AG04450 (cell line): ENCODE measurements around the gene CDK17. TPM values are rescaled to one million over a fixed set of nuclear protein-coding genes. Genes with fewer than 3 reads are reported as not detected.
A peak's percentile ranks its signal among the peaks of the same experiment; 100 is the strongest.

Source experiments
- CTCF ChIA-PET: fragments of 300-600, 350-600 bp; formaldehyde crosslinking; extraction: SDS; loops from one replicate; lab custom pipeline; 2022; ENCODE audit warnings: antibody characterized with exemption, inconsistent platforms; lab: Charles Lee
- POLR2A ChIA-PET: fragments of 350-600 bp; formaldehyde crosslinking; extraction: SDS; loops from one replicate; lab custom pipeline; 2021; ENCODE audit warnings: antibody characterized with exemption, inconsistent platforms; lab: Yijun Ruan, JAX
- DNase-seq: peaks from one replicate; pipeline ENCODE4 v3.0.0-alpha.2; 2011; ENCODE audit warnings: low read depth, low spot score
- H3K27ac ChIP-seq: one replicate; pipeline ENCODE4 v1.5.1; 2012; ENCODE audit warnings: low read depth, low read length, control low read depth
- H3K27me3 ChIP-seq: one replicate; pipeline ENCODE4 v1.6.0; 2012; ENCODE audit warnings: low read length; ENCODE audit not compliant: control insufficient read depth, insufficient read depth
- H3K4me3 ChIP-seq: 2 replicates; pipeline ENCODE4 v1.5.1; 2011; ENCODE audit warnings: mild to moderate bottlenecking, low read depth, low read length, control low read depth
- H3K9me3 ChIP-seq: 2 replicates; pipeline ENCODE4 v1.5.1; 2012; ENCODE audit warnings: low read length; ENCODE audit not compliant: control insufficient read depth, insufficient read depth
- polyA plus RNA-seq: library from polyadenylated mRNA; depleted of rRNA; stranded (reverse); fragments of >200 nt; gene quantifications from 2 replicates; pipeline ENCODE4 v1.2.3, GENCODE V29; 2011
- TF ChIP-seq, protein P1 (sequence below): IDR thresholded peaks from 2 replicates; pipeline ENCODE4 v1.5.1; 2011; ENCODE audit warnings: low read depth, low read length, control low read depth, inconsistent platforms

CDK17 gene
- polyA plus RNA-seq, 1 experiment, result 67.8 TPM

DNA sequence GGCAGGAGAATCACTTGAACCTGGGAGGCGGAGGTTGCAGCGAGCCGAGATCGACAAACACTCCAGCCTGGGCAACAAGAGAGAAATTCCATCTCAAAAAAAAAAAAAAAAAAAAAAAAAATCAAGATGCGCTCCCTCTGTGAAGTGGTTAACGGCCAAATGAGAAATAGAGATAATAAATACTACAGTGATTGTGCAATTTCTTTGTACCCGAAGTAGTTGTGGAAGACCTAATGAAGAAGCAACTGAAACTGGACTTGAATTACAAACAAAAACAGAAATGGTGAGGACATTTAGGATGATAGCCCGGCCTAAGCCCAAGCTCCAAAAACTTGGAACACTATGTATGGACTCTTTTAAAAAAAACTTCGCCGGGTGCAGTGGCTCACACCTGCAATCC is 44.2 kb upstream of the CDK17 start:
- H3K27me3 ChIP-seq, result no peaks in the 10 kb centered on the region

GRCh38 chr12:96442906-96443305 is 42.7 kb upstream of the CDK17 start:
- ChIA-PET CTCF (no interaction called here), POLR2A (no interaction called here)
- DNase-seq, result no peak
- H3K9me3 ChIP-seq, result no peaks in the 10 kb centered on the region
- TF ChIP-seq, protein P1, sequence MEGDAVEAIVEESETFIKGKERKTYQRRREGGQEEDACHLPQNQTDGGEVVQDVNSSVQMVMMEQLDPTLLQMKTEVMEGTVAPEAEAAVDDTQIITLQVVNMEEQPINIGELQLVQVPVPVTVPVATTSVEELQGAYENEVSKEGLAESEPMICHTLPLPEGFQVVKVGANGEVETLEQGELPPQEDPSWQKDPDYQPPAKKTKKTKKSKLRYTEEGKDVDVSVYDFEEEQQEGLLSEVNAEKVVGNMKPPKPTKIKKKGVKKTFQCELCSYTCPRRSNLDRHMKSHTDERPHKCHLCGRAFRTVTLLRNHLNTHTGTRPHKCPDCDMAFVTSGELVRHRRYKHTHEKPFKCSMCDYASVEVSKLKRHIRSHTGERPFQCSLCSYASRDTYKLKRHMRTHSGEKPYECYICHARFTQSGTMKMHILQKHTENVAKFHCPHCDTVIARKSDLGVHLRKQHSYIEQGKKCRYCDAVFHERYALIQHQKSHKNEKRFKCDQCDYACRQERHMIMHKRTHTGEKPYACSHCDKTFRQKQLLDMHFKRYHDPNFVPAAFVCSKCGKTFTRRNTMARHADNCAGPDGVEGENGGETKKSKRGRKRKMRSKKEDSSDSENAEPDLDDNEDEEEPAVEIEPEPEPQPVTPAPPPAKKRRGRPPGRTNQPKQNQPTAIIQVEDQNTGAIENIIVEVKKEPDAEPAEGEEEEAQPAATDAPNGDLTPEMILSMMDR, result no peak
- no peak overlapping the region for H3K4me3 ChIP-seq
- H3K27me3 ChIP-seq, result no peaks in the 10 kb centered on the region
- no peak overlapping the region for H3K27ac ChIP-seq

More for the DNA sequence above, 44.2 kb upstream of the CDK17 start:
- Histone ChIP-seq H3K9me3 (no peaks in the 10 kb centered on the region), H3K4me3 (no peak overlapping the region), H3K27ac (peak overlapping the region; percentile 31)
- CTCF ChIA-PET, result no interaction called here
- POLR2A ChIA-PET, result interaction anchor here (1.8 kb wide), 1 partner anchor 45 kb away, joined by 8 read pairs; no protein-coding TSS in a partner anchor
- TF ChIP-seq, protein P1, result no peak
- no peak for DNase-seq

DNA sequence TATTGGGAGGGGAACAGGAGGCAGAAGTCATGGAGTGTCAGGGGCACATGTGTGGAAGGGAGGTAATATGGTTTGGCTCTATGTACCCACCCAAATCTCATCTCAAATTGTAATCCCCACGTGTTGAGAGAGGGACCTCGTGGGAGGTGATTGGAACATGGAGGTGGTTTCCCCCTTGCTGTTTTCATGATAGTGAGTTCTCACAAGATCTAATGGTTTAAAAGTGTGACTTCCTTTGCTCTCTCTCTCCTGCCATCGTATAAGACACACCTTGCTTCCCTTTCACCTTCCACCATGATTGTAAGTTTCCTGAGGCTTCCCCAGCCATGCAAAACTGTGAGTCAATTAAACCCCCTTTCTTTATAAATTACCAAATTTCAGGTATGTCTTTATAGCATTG is 41.6 kb upstream of the CDK17 start:
- H3K9me3 ChIP-seq, result no peaks in the 10 kb centered on the region
- H3K27ac ChIP-seq, result no peak overlapping the region
- TF ChIP-seq, protein P1, result no peak
- ChIA-PET CTCF (no interaction called here), POLR2A (no interaction called here)
- H3K27me3 ChIP-seq, result no peaks in the 10 kb centered on the region
- DNase-seq, result no peak
- H3K4me3 ChIP-seq, result no peak overlapping the region

DNA sequence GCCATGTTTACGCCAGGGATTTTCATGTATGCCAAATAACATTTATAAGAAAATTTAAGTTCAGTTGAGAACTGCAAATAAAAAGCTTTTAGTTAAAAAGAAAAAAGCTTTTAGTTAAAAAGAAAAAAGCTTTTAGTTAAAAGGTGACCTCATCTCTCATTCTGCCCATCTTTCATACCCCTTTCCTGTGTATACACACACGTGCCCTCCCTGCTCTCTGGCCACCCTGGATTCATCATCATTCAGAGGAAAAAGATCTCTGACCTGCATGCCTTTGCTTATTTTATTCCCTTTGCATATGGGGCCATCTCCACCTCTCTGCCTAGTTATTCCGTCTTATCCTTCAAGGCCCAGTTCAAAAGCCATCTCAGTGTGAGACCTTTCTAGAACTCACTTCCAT is 38.1 kb upstream of the CDK17 start:
- TF ChIP-seq, protein P1, result no peak
- Histone ChIP-seq H3K27ac (no peak overlapping the region), H3K27me3 (no peaks in the 10 kb centered on the region), H3K4me3 (no peak overlapping the region), H3K9me3 (no peaks in the 10 kb centered on the region)
- CTCF ChIA-PET, result interaction anchor here (1.7 kb wide), 1 partner anchor 78 kb away, joined by 4 read pairs; no protein-coding TSS in a partner anchor
- POLR2A ChIA-PET, result interaction anchor here (0.6 to 1.6 kb wide), 4 partner anchors 9 to 38 kb away, joined by 4 to 8 read pairs (median 6); partner anchors contain the start of gene CDK17
- DNase-seq, result no peak

- ChIA-PET POLR2A (interaction anchor here (1.6 kb wide), 2 partner anchors 10 to 20 kb away, joined by 7 to 8 read pairs; no protein-coding TSS in a partner anchor), CTCF (interaction anchor here (0.5 kb wide), 1 partner anchor 37 kb away, joined by 3 read pairs; the partner anchor contains the start of gene CDK17)
- Histone ChIP-seq H3K27me3 (no peaks in the 10 kb centered on the region), H3K4me3 (no peak overlapping the region), H3K9me3 (no peaks in the 10 kb centered on the region), H3K27ac (no peak overlapping the region)
- no peak for DNase-seq
- TF ChIP-seq, protein P1, result no peak
These were observed 36.9 kb upstream of the CDK17 start for GRCh38 chr12:96437171-96437445.
